ENCODE measurements around the gene SDK1. TPM values are rescaled to one million over a fixed set of nuclear protein-coding genes. Genes with fewer than 3 reads are reported as not detected.

SDK1 gene
- total RNA-seq, 2 experiments from 2014 or later, result 0.25 to 0.78 TPM

- Mint-ChIP-seq H3K4me1 (ENCODE audit: low read depth) (no peaks in the 10 kb centered on the region), H3K9me3 (no peaks in the 10 kb centered on the region), H3K27me3 (no peaks in the 10 kb centered on the region), H3K36me3 (ENCODE audit: low read depth) (no peaks in the 10 kb centered on the region), H3K27ac (no peak overlapping the region), H3K4me3 (no peak overlapping the region)
- intact Hi-C loops (cut with micrococcal nuclease), result loop anchor here (5.0 kb wide), 1 partner anchor 371 kb away; the partner anchor contains the start of gene SDK1
- DNase-seq (peak; percentile 75), ATAC-seq (no peak)
- ChIA-PET POLR2A (no interaction called here), CTCF (interaction anchor here (0.8 to 2.6 kb wide), 17 partner anchors 10 to 808 kb away, joined by 3 to 19 read pairs (median 4); partner anchors contain the start of gene SDK1)
- TF ChIP-seq, protein P1, sequence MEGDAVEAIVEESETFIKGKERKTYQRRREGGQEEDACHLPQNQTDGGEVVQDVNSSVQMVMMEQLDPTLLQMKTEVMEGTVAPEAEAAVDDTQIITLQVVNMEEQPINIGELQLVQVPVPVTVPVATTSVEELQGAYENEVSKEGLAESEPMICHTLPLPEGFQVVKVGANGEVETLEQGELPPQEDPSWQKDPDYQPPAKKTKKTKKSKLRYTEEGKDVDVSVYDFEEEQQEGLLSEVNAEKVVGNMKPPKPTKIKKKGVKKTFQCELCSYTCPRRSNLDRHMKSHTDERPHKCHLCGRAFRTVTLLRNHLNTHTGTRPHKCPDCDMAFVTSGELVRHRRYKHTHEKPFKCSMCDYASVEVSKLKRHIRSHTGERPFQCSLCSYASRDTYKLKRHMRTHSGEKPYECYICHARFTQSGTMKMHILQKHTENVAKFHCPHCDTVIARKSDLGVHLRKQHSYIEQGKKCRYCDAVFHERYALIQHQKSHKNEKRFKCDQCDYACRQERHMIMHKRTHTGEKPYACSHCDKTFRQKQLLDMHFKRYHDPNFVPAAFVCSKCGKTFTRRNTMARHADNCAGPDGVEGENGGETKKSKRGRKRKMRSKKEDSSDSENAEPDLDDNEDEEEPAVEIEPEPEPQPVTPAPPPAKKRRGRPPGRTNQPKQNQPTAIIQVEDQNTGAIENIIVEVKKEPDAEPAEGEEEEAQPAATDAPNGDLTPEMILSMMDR (IDR thresholded peaks at IDR 0.05), result peak; percentile 54
These were observed 372.5 kb downstream of the SDK1 start for GRCh38 chr7:3673524-3673923.

DNA sequence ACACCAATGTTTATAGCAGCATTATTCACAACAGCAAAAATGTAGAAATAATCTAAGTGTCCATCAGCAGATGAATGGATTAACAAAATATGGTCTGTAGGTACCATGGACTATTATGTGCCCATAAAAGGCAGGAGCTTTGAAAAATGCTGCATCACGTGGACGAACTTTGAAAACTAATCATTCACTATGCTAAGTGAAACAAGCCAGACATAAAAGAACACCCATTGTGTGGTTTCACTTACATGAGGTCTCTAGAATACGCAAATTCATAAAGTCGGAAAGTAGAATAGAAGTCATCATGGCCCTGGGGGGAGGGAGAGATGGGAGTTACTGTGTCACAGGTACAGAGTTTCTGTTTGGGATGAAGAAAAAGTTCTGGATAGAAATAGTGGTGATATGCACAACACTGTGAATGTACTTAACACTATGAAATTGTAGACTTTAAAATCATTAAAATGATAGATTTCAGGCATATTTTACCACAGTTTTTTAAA, 377.3 kb downstream of the SDK1 start:
- TF ChIP-seq, protein P1 (IDR thresholded peaks at IDR 0.05), result no peak
- no peaks in the 10 kb centered on the region for H3K4me1 Mint-ChIP-seq (ENCODE audit: low read depth)
- H3K27me3 Mint-ChIP-seq, result no peaks in the 10 kb centered on the region
- CTCF ChIA-PET, result no interaction called here
- H3K9me3 Mint-ChIP-seq, result no peaks in the 10 kb centered on the region
- POLR2A ChIA-PET, result no interaction called here
- no peaks in the 10 kb centered on the region for H3K36me3 Mint-ChIP-seq (ENCODE audit: low read depth)
- H3K27ac Mint-ChIP-seq, result no peak overlapping the region
- no peak overlapping the region for H3K4me3 Mint-ChIP-seq
- intact Hi-C loops (cut with micrococcal nuclease), result no loop called here
- ATAC-seq (no peak), DNase-seq (no peak)

DNA sequence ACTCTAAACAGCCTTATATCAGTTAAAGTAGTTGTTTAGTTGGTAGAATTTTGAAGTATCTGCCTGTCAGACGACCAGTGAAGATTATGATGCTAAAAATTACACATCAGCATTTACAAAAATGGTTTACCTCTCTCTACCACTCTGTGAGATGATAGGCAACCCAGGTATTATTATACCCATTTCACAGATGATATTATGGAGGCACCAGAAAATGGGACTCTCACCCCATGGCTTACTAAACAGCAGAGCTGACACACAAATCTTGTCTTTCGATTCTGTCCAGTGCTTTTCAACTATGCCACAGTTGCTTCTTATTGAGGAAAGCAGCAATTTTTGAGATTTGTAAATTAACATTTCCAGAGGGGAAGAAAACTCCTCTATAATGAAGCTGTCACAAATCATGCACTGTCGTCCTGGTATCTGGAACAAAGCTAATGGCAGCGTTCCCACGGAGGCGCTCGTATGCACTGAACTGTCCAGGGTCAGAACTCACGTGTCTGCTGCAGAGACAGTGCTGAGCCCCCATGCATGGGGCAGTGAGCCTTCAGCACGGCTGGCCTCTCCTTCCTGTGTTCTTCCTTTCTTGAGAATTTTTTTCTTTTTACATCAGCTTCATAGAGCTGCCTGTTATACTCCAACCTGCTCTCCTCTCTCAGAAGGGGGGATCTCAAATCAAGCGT, 381.1 kb downstream of the SDK1 start:
- Mint-ChIP-seq H3K4me3 (no peak overlapping the region), H3K4me1 (ENCODE audit: low read depth) (no peaks in the 10 kb centered on the region), H3K9me3 (no peaks in the 10 kb centered on the region), H3K27me3 (no peaks in the 10 kb centered on the region), H3K27ac (no peak overlapping the region), H3K36me3 (ENCODE audit: low read depth) (no peaks in the 10 kb centered on the region)
- ATAC-seq (no peak), DNase-seq (no peak)
- ChIA-PET CTCF (no interaction called here), POLR2A (no interaction called here)
- intact Hi-C loops (cut with micrococcal nuclease), result no loop called here
- TF ChIP-seq, protein P1 (IDR thresholded peaks at IDR 0.05), result no peak

GRCh38 chr7:3683546-3684539, 382.8 kb downstream of the SDK1 start:
- H3K27me3 Mint-ChIP-seq, result no peaks in the 10 kb centered on the region
- intact Hi-C loops (cut with micrococcal nuclease), result no loop called here
- H3K4me3 Mint-ChIP-seq, result no peak overlapping the region
- ChIA-PET CTCF (interaction anchor here (1.2 to 1.3 kb wide), 2 partner anchors 11 to 12 kb away, joined by 3 to 5 read pairs; no protein-coding TSS in a partner anchor), POLR2A (no interaction called here)
- H3K4me1 Mint-ChIP-seq (ENCODE audit: low read depth), result no peaks in the 10 kb centered on the region
- TF ChIP-seq, protein P1 (IDR thresholded peaks at IDR 0.05), result no peak
- H3K27ac Mint-ChIP-seq, result no peak overlapping the region
- no peaks in the 10 kb centered on the region for H3K9me3 Mint-ChIP-seq
- no peak for ATAC-seq
- DNase-seq, result no peak
- H3K36me3 Mint-ChIP-seq (ENCODE audit: low read depth), result no peaks in the 10 kb centered on the region

Measured in activated CD8-positive, alpha-beta T cell treated with anti-CD3 and anti-CD28 coated beads for 36 hours (primary cell).